NT2/D1 (cell line): ENCODE data around the gene PLXNA4.

Experiments
- SUZ12 ChIP-seq: IDR thresholded peaks from 2 replicates; pipeline ENCODE4 v1.6.1; 2011; ENCODE audit not compliant: insufficient read length, insufficient read depth; ENCODE audit errors: extremely low read depth
- YY1 ChIP-seq: IDR thresholded peaks from 2 replicates; pipeline ENCODE4 v1.6.1; 2011; ENCODE audit not compliant: insufficient read length, insufficient read depth
- ZNF274 ChIP-seq: IDR thresholded peaks from 2 replicates; pipeline ENCODE4 v1.6.1; 2011; ENCODE audit warnings: mild to moderate bottlenecking, low read depth, low read length

DNA sequence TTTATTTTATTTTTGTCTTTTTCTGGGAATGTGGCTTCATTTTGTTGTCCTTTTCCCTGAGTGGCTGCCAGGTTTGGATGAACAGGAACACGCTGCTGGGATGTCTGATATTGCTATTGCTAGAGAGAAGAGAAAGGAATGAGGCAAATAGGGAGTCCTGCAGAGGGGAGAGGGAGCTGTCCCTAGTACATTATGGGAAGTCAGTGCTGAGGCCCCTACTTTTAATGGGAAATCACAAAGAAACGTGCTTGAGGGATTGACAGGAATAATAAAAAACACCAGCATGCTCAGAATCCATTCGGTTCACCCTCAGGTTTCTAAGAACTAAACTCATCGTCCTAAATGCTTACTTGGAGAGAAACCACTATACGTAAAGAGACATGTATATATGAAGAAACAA, 306.6 kb downstream of the PLXNA4 start:
- TF ChIP-seq YY1 (no peak), ZNF274 (no peak), SUZ12 (no peak)
